Caco-2 (cell line): ENCODE results near the gene PPARD. TPM values are rescaled to one million over a fixed set of nuclear protein-coding genes. Genes with fewer than 3 reads are reported as not detected.

Experiments
- BruUV-seq: library from RNA; stranded (reverse); fragments of 400-500 nt; replicated peaks from 2 replicates; lab custom pipeline; 2021; lab: Mats Ljungman, UMichigan
- CTCF ChIA-PET: fragments of 300-600 bp; sonication (Branson Sonifier 250); formaldehyde crosslinking; loops from one replicate; lab custom pipeline; 2022; ENCODE audit warnings: antibody characterized with exemption; lab: Charles Lee
- POLR2A ChIA-PET: fragments of 300-600 bp; sonication (Branson Sonifier 250); formaldehyde crosslinking; loops from one replicate; lab custom pipeline; 2022; ENCODE audit warnings: antibody characterized with exemption; lab: Charles Lee
- DNase-seq, 2 experiments: peaks; one replicate each; pipeline versions ENCODE4 v3.0.0 to v3.0.0-alpha.2; 2020 to 2022
- H3K27me3 ChIP-seq: replicated peaks from 2 replicates; pipeline ENCODE4 v1.6.0; 2011; ENCODE audit warnings: low read length; ENCODE audit not compliant: control insufficient read depth, insufficient read depth
- H3K36me3 ChIP-seq: 2 replicates; pipeline ENCODE4 v1.5.1; 2011; ENCODE audit warnings: low read length; ENCODE audit not compliant: control insufficient read depth, insufficient read depth
- H3K4me1 ChIP-seq: fragments of 250-450 bp; sonication (Bioruptor Pico); 2 replicates; pipeline ENCODE4 v1.5.1; 2020; ENCODE audit warnings: mild to moderate bottlenecking
- H3K4me3 ChIP-seq: 2 replicates; pipeline ENCODE4 v1.5.1; 2011; ENCODE audit warnings: low read depth, mild to moderate bottlenecking, control low read depth, low read length
- H3K9me3 ChIP-seq: fragments of 250-450 bp; sonication (Bioruptor Pico); 2 replicates; pipeline ENCODE4 v1.5.1; 2020; ENCODE audit warnings: mild to moderate bottlenecking, moderate library complexity
- H3K27ac Mint-ChIP-seq: one replicate; pipeline ENCODE4 v1.8.0; 2022; ENCODE audit warnings: mixed read lengths; ENCODE audit not compliant: unreplicated experiment
- H3K27me3 Mint-ChIP-seq: one replicate; pipeline ENCODE4 v1.8.0; 2022; ENCODE audit warnings: mixed read lengths; ENCODE audit not compliant: insufficient read depth, unreplicated experiment
- H3K36me3 Mint-ChIP-seq: one replicate; pipeline ENCODE4 v1.8.0; 2022; ENCODE audit warnings: mild to moderate bottlenecking, mixed read lengths; ENCODE audit not compliant: insufficient read depth, unreplicated experiment
- H3K4me1 Mint-ChIP-seq: one replicate; pipeline ENCODE4 v1.8.0; 2022; ENCODE audit warnings: low read depth, mixed read lengths; ENCODE audit not compliant: unreplicated experiment
- H3K4me3 Mint-ChIP-seq: one replicate; pipeline ENCODE4 v1.8.0; 2022; ENCODE audit warnings: mild to moderate bottlenecking, moderate library complexity, mixed read lengths; ENCODE audit not compliant: unreplicated experiment
- H3K9me3 Mint-ChIP-seq: one replicate; pipeline ENCODE4 v1.8.0; 2022; ENCODE audit warnings: mixed read lengths; ENCODE audit not compliant: unreplicated experiment
- intact Hi-C: fragments of 100-400 bp; cut with micrococcal nuclease; formaldehyde crosslinking; loops from one replicate; pipeline ENCODE4 v1.10.0; 2022; ENCODE audit not compliant: unreplicated experiment
- total RNA-seq: library from RNA; stranded (reverse); gene quantifications from 2 replicates; pipeline ENCODE4 v1.2.3, GENCODE V29; 2022
- TF ChIP-seq, protein P1 (sequence below), 2 experiments: fragments of 200-600 bp in 1 of 2; IDR thresholded peaks; 1 replicate in 1 of 2; 2 replicates in 1 of 2; pipeline versions ENCODE4 v1.5.1 to v1.8.0; 2011 to 2022; ENCODE audit warnings: antibody characterized with exemption in 1 of 2, control low read depth in 1 of 2, inconsistent platforms in 1 of 2, low read depth in 1 of 2, low read length in 1 of 2, mild to moderate bottlenecking in 1 of 2, moderate library complexity in 1 of 2; ENCODE audit not compliant: insufficient read depth in 1 of 2, severe bottlenecking in 1 of 2, unreplicated experiment in 1 of 2

PPARD gene
- total RNA-seq, 1 experiment from 2014 or later, result 11.3 TPM

GRCh38 chr6:35402136-35402855, 59.9 kb downstream of the PPARD start:
- Mint-ChIP-seq H3K27me3 (no peaks in the 10 kb centered on the region), H3K4me3 (no peak overlapping the region), H3K36me3 (peaks cover 4% of the 10 kb centered on the region), H3K9me3 (no peaks in the 10 kb centered on the region), H3K27ac (peak overlapping the region; percentile 18), H3K4me1 (peaks cover 14% of the 10 kb centered on the region)
- intact Hi-C loops, result loop anchor here (1.0 to 5.0 kb wide), 5 partner anchors 13 to 60 kb away; partner anchors contain the start of gene PPARD
- no peaks in the 10 kb centered on the region for H3K36me3 ChIP-seq
- TF ChIP-seq, protein P1, sequence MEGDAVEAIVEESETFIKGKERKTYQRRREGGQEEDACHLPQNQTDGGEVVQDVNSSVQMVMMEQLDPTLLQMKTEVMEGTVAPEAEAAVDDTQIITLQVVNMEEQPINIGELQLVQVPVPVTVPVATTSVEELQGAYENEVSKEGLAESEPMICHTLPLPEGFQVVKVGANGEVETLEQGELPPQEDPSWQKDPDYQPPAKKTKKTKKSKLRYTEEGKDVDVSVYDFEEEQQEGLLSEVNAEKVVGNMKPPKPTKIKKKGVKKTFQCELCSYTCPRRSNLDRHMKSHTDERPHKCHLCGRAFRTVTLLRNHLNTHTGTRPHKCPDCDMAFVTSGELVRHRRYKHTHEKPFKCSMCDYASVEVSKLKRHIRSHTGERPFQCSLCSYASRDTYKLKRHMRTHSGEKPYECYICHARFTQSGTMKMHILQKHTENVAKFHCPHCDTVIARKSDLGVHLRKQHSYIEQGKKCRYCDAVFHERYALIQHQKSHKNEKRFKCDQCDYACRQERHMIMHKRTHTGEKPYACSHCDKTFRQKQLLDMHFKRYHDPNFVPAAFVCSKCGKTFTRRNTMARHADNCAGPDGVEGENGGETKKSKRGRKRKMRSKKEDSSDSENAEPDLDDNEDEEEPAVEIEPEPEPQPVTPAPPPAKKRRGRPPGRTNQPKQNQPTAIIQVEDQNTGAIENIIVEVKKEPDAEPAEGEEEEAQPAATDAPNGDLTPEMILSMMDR (IDR thresholded peaks at IDR 0.05; ENCODE audit: insufficient read depth in 1 of 2, low read depth in 1 of 2, low read length in 1 of 2, severe bottlenecking in 1 of 2, unreplicated experiment in 1 of 2), result no peak
- H3K4me1 ChIP-seq, result peaks cover 20% of the 10 kb centered on the region
- peak; percentile 80 to 82 for DNase-seq
- CTCF ChIA-PET, result interaction anchor here (1.4 kb wide), 1 partner anchor 60 kb away, joined by 5 read pairs; the partner anchor contains the start of gene PPARD
- no peaks in the 10 kb centered on the region for H3K9me3 ChIP-seq
- H3K4me3 ChIP-seq, result no peak overlapping the region
- POLR2A ChIA-PET, result no interaction called here
- BruUV-seq, result no TSS peak
- no peaks in the 10 kb centered on the region for H3K27me3 ChIP-seq

DNA sequence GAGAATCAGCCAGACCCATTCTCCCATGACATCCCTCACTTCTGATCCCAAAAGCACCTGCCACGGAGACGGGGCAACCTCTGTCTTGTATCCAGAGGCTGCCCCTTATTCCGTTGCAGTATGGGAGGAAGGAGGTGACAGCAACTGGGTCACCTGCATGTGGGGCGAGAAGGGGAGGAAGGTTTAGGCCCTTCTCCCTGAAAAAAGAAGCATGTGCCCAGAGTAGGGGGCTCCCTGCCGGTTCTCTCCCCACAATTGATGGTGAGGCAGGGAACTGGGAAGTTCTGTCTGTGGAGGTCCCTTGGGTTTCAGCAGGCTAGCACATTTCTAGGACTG, 60.5 kb downstream of the PPARD start:
- Mint-ChIP-seq H3K4me1 (peaks cover 14% of the 10 kb centered on the region), H3K27me3 (no peaks in the 10 kb centered on the region), H3K9me3 (no peaks in the 10 kb centered on the region), H3K4me3 (no peak overlapping the region), H3K27ac (peak overlapping the region; percentile 18), H3K36me3 (peaks cover 4% of the 10 kb centered on the region)
- no peak for DNase-seq
- CTCF ChIA-PET, result interaction anchor here (1.4 kb wide), 1 partner anchor 61 kb away, joined by 5 read pairs; the partner anchor contains the start of gene PPARD
- Histone ChIP-seq H3K27me3 (no peaks in the 10 kb centered on the region), H3K9me3 (no peaks in the 10 kb centered on the region), H3K4me1 (peaks cover 20% of the 10 kb centered on the region), H3K4me3 (no peak overlapping the region), H3K36me3 (no peaks in the 10 kb centered on the region)
- no TSS peak for BruUV-seq
- intact Hi-C loops, result loop anchor here (1.0 to 5.0 kb wide), 5 partner anchors 12 to 61 kb away; partner anchors contain the start of gene PPARD
- TF ChIP-seq, protein P1 (IDR thresholded peaks at IDR 0.05; ENCODE audit: insufficient read depth in 1 of 2, low read depth in 1 of 2, low read length in 1 of 2, severe bottlenecking in 1 of 2, unreplicated experiment in 1 of 2), result no peak
- POLR2A ChIA-PET, result no interaction called here

- Histone ChIP-seq H3K36me3 (no peaks in the 10 kb centered on the region), H3K27me3 (no peaks in the 10 kb centered on the region), H3K4me1 (peaks cover 20% of the 10 kb centered on the region), H3K9me3 (no peaks in the 10 kb centered on the region), H3K4me3 (no peak overlapping the region)
- POLR2A ChIA-PET, result interaction anchor here (0.5 kb wide), 1 partner anchor 49 kb away, joined by 3 read pairs; no protein-coding TSS in a partner anchor
- TF ChIP-seq, protein P1 (IDR thresholded peaks at IDR 0.05; ENCODE audit: insufficient read depth in 1 of 2, low read depth in 1 of 2, low read length in 1 of 2, severe bottlenecking in 1 of 2, unreplicated experiment in 1 of 2), result no peak
- Mint-ChIP-seq H3K36me3 (peaks cover 4% of the 10 kb centered on the region), H3K4me1 (peaks cover 14% of the 10 kb centered on the region), H3K9me3 (no peaks in the 10 kb centered on the region), H3K27ac (peak overlapping the region; percentile 2), H3K4me3 (no peak overlapping the region), H3K27me3 (no peaks in the 10 kb centered on the region)
- CTCF ChIA-PET, result interaction anchor here (1.0 kb wide), 1 partner anchor 11 kb away, joined by 4 read pairs; no protein-coding TSS in a partner anchor
- intact Hi-C loops, result loop anchor here (2.0 to 5.0 kb wide), 2 partner anchors 43 to 44 kb away; no protein-coding TSS in a partner anchor
- no TSS peak for BruUV-seq
- DNase-seq, result no peak
Measured at GRCh38 chr6:35403544-35404442, 61.4 kb downstream of the PPARD start.
